WTC11 (cell line): ENCODE data around the gene GPR108. TPM values are rescaled to one million over a fixed set of nuclear protein-coding genes. Genes with fewer than 3 reads are reported as not detected.

Experiments used
- ATAC-seq: fragments of 200-7000 bp; cut with Tn5 transposase; 2 replicates; pipeline ENCODE4 v1.10.0; 2021; ENCODE audit warnings: mild to moderate bottlenecking, moderate library complexity
- CTCF ChIA-PET: fragments of 300-600 bp; sonication (Branson Sonifier 250); formaldehyde crosslinking; loops from one replicate; lab custom pipeline; 2021; ENCODE audit warnings: antibody characterized with exemption; lab: Charles Lee
- POLR2A ChIA-PET: fragments of 350-600 bp; sonication (Branson Sonifier 250); formaldehyde crosslinking; loops from one replicate; lab custom pipeline; 2021; ENCODE audit warnings: antibody characterized with exemption; lab: Charles Lee
- DNase-seq: peaks from one replicate; pipeline ENCODE4 v3.0.0; 2021; ENCODE audit warnings: low spot score
- H3K27ac Mint-ChIP-seq: 2 replicates; pipeline ENCODE4 v1.8.0; 2021; ENCODE audit warnings: mixed read lengths
- H3K27me3 Mint-ChIP-seq: 2 replicates; pipeline ENCODE4 v1.8.0; 2021; ENCODE audit warnings: low read depth, mild to moderate bottlenecking, moderate library complexity, mixed read lengths
- H3K36me3 Mint-ChIP-seq: 2 replicates; pipeline ENCODE4 v1.8.0; 2021; ENCODE audit warnings: mixed read lengths
- H3K4me1 Mint-ChIP-seq: 2 replicates; pipeline ENCODE4 v1.8.0; 2022; ENCODE audit warnings: mixed read lengths
- H3K4me3 Mint-ChIP-seq: 2 replicates; pipeline ENCODE4 v1.8.0; 2021; ENCODE audit warnings: mild to moderate bottlenecking, moderate library complexity, mixed read lengths
- H3K9me3 Mint-ChIP-seq: 2 replicates; pipeline ENCODE4 v1.8.0; 2021; ENCODE audit warnings: mixed read lengths
- ATF6 ChIP-seq: sonication (generic); formaldehyde crosslinking; IDR thresholded peaks from 2 replicates; pipeline ENCODE4 v1.8.1; 2023; ENCODE audit warnings: mild to moderate bottlenecking, missing genetic modification reagents
- E2F5 ChIP-seq: sonication (generic); formaldehyde crosslinking; IDR thresholded peaks from 2 replicates; pipeline ENCODE4 v1.8.1; 2022; ENCODE audit warnings: mild to moderate bottlenecking, moderate library complexity, missing genetic modification reagents
- GABPB1 ChIP-seq: sonication (generic); formaldehyde crosslinking; IDR thresholded peaks from 2 replicates; pipeline ENCODE4 v1.8.1; 2023; ENCODE audit warnings: mild to moderate bottlenecking, missing genetic modification reagents
- JAZF1 ChIP-seq: fragments of 250-450 bp; sonication (Bioruptor Pico); IDR thresholded peaks from 2 replicates; pipeline ENCODE4 v1.9.0; 2021; ENCODE audit warnings: moderate library complexity, mild to moderate bottlenecking, inconsistent platforms
- JUN ChIP-seq: sonication (generic); formaldehyde crosslinking; IDR thresholded peaks from 2 replicates; pipeline ENCODE4 v1.8.0; 2023; ENCODE audit warnings: mild to moderate bottlenecking, missing genetic modification reagents
- KAT7 ChIP-seq: sonication (generic); formaldehyde crosslinking; IDR thresholded peaks from 2 replicates; pipeline ENCODE4 v1.8.1; 2023; ENCODE audit warnings: missing genetic modification reagents, mild to moderate bottlenecking, borderline replicate concordance
- MYBL2 ChIP-seq: sonication (generic); formaldehyde crosslinking; IDR thresholded peaks from 2 replicates; pipeline ENCODE4 v1.8.1; 2023; ENCODE audit warnings: mild to moderate bottlenecking, moderate library complexity, missing genetic modification reagents
- SMAD3 ChIP-seq: sonication (generic); formaldehyde crosslinking; IDR thresholded peaks from 2 replicates; pipeline ENCODE4 v1.8.0; 2022; ENCODE audit warnings: missing genetic modification reagents, mild to moderate bottlenecking, borderline replicate concordance
- SP1 ChIP-seq: sonication (generic); formaldehyde crosslinking; conservative IDR thresholded peaks from 2 replicates; pipeline ENCODE4 v1.8.1; 2022; ENCODE audit warnings: missing genetic modification reagents
- STAT6 ChIP-seq: sonication (generic); formaldehyde crosslinking; conservative IDR thresholded peaks from 2 replicates; pipeline ENCODE4 v1.8.1; 2023; ENCODE audit warnings: mild to moderate bottlenecking, low read depth, missing genetic modification reagents, moderate library complexity
- TEAD1 ChIP-seq: sonication (generic); formaldehyde crosslinking; IDR thresholded peaks from 2 replicates; pipeline ENCODE4 v1.8.0; 2022; ENCODE audit warnings: mild to moderate bottlenecking, missing genetic modification reagents
- USF2 ChIP-seq: sonication (generic); formaldehyde crosslinking; IDR thresholded peaks from 2 replicates; pipeline ENCODE4 v1.8.1; 2023; ENCODE audit warnings: mild to moderate bottlenecking, missing genetic modification reagents, moderate library complexity
- ZNF121 ChIP-seq: sonication (generic); formaldehyde crosslinking; IDR thresholded peaks from 2 replicates; pipeline ENCODE4 v1.8.0; 2023; ENCODE audit warnings: missing genetic modification reagents
- ZNF263 ChIP-seq: sonication (generic); formaldehyde crosslinking; IDR thresholded peaks from 2 replicates; pipeline ENCODE4 v1.8.1; 2022; ENCODE audit warnings: low read depth, mild to moderate bottlenecking, moderate library complexity, missing genetic modification reagents
- ZNF416 ChIP-seq: fragments of 250-450 bp; sonication (Bioruptor Pico); IDR thresholded peaks from 2 replicates; pipeline ENCODE4 v1.9.0; 2021; ENCODE audit warnings: mild to moderate bottlenecking, inconsistent platforms
- total RNA-seq: library from RNA; stranded (reverse); gene quantifications from 3 replicates; pipeline ENCODE4 v1.2.3, GENCODE V29; 2021
- TF ChIP-seq, protein P1 (sequence below): sonication (generic); formaldehyde crosslinking; IDR thresholded peaks from 2 replicates; pipeline ENCODE4 v1.8.0; 2022; ENCODE audit warnings: mild to moderate bottlenecking, missing genetic modification reagents
- TF ChIP-seq, protein P2 (sequence below): sonication (generic); formaldehyde crosslinking; IDR thresholded peaks from 2 replicates; pipeline ENCODE4 v1.8.0; 2023; ENCODE audit warnings: missing genetic modification reagents, mild to moderate bottlenecking, borderline replicate concordance

The GPR108 gene
- total RNA-seq, 1 experiment from 2014 or later: 48.7 TPM

GRCh38 chr19:6721138-6721474 is 16.3 kb downstream of the GPR108 start (continued):
- TF ChIP-seq STAT6 (no peak), SP1 (CRISPR knock-in tag) (no peak), ZNF416 (no peak), TEAD1 (CRISPR knock-in tag) (no peak)

GRCh38 chr19:6720369-6721137 is 16.8 kb downstream of the GPR108 start, which contains the start of gene C3:
C3 (minus strand) TSS chr19:6720650; CDS start chr19:6720589, 61 bp downstream.
- ATAC-seq: no peak
- peaks cover 4% of the 10 kb centered on the region; the same call in 1 of the 2 replicates for H3K27me3 Mint-ChIP-seq
- no peak for DNase-seq
- peaks cover 16% of the 10 kb centered on the region for H3K4me1 Mint-ChIP-seq
- POLR2A ChIA-PET: no interaction called here
- H3K9me3 Mint-ChIP-seq: peaks cover 8% of the 10 kb centered on the region
- no peak within 1 kb of the TSS for H3K4me3 Mint-ChIP-seq
- CTCF ChIA-PET: interaction anchor here (1.1 kb wide), 2 partner anchors 9 to 13 kb away, joined by 3 to 4 read pairs; no protein-coding TSS in a partner anchor
- peak within 1 kb of the TSS; percentile 24; the same call in 1 of the 2 replicates for H3K27ac Mint-ChIP-seq
- H3K36me3 Mint-ChIP-seq: no peaks in the 10 kb centered on the region
- TF ChIP-seq, protein P1, sequence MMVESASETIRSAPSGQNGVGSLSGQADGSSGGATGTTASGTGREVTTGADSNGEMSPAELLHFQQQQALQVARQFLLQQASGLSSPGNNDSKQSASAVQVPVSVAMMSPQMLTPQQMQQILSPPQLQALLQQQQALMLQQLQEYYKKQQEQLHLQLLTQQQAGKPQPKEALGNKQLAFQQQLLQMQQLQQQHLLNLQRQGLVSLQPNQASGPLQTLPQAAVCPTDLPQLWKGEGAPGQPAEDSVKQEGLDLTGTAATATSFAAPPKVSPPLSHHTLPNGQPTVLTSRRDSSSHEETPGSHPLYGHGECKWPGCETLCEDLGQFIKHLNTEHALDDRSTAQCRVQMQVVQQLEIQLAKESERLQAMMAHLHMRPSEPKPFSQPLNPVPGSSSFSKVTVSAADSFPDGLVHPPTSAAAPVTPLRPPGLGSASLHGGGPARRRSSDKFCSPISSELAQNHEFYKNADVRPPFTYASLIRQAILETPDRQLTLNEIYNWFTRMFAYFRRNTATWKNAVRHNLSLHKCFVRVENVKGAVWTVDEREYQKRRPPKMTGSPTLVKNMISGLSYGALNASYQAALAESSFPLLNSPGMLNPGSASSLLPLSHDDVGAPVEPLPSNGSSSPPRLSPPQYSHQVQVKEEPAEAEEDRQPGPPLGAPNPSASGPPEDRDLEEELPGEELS (CRISPR knock-in tag): no peak
- no peak for TF ChIP-seq ZNF263
- no peak for TF ChIP-seq KAT7
- peak; percentile 72; the same call in 1 of the 2 replicates for TF ChIP-seq GABPB1 (CRISPR knock-in tag)

DNA sequence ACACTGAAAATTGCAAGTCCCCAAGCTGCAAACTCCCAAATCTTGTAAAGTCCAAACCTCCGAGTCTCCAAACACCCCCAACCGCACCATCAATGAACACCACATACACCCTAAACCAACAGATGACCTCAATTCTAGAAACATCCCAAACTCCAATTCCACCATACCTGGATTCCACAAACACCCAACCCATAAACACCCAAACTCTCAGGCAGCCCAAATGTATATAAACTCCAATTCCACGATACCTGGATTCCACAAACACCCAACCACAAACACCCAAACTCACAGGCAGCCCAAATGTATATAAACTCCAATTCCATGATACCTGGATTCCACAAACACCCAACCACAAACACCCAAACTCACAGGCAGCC is 17.4 kb downstream of the GPR108 start:
- DNase-seq: no peak
- POLR2A ChIA-PET: no interaction called here
- H3K36me3 Mint-ChIP-seq: no peaks in the 10 kb centered on the region
- no peak for TF ChIP-seq TEAD1 (CRISPR knock-in tag)
- TF ChIP-seq, all 79 proteins: peak for 0
- Mint-ChIP-seq H3K27me3 (peaks cover 4% of the 10 kb centered on the region; the same call in 1 of the 2 replicates), H3K27ac (no peak overlapping the region), H3K4me3 (no peak overlapping the region), H3K9me3 (peaks cover 8% of the 10 kb centered on the region), H3K4me1 (peaks cover 16% of the 10 kb centered on the region)
- CTCF ChIA-PET: interaction anchor here (1.1 kb wide), 2 partner anchors 9 to 13 kb away, joined by 3 to 4 read pairs; no protein-coding TSS in a partner anchor
- ATAC-seq: no peak

GRCh38 chr19:6719540-6719861 is 17.9 kb downstream of the GPR108 start:
- no peak for DNase-seq
- peaks cover 16% of the 10 kb centered on the region for H3K4me1 Mint-ChIP-seq
- ChIA-PET POLR2A (no interaction called here), CTCF (no interaction called here)
- ATAC-seq: no peak
- H3K27me3 Mint-ChIP-seq: peaks cover 4% of the 10 kb centered on the region; the same call in 1 of the 2 replicates
- H3K4me3 Mint-ChIP-seq: no peak overlapping the region
- H3K27ac Mint-ChIP-seq: no peak overlapping the region
- no peaks in the 10 kb centered on the region for H3K36me3 Mint-ChIP-seq
- H3K9me3 Mint-ChIP-seq: peaks cover 8% of the 10 kb centered on the region
- no peak for TF ChIP-seq TEAD1 (CRISPR knock-in tag)
- TF ChIP-seq JUN (CRISPR knock-in tag): no peak
- TF ChIP-seq, protein P2, sequence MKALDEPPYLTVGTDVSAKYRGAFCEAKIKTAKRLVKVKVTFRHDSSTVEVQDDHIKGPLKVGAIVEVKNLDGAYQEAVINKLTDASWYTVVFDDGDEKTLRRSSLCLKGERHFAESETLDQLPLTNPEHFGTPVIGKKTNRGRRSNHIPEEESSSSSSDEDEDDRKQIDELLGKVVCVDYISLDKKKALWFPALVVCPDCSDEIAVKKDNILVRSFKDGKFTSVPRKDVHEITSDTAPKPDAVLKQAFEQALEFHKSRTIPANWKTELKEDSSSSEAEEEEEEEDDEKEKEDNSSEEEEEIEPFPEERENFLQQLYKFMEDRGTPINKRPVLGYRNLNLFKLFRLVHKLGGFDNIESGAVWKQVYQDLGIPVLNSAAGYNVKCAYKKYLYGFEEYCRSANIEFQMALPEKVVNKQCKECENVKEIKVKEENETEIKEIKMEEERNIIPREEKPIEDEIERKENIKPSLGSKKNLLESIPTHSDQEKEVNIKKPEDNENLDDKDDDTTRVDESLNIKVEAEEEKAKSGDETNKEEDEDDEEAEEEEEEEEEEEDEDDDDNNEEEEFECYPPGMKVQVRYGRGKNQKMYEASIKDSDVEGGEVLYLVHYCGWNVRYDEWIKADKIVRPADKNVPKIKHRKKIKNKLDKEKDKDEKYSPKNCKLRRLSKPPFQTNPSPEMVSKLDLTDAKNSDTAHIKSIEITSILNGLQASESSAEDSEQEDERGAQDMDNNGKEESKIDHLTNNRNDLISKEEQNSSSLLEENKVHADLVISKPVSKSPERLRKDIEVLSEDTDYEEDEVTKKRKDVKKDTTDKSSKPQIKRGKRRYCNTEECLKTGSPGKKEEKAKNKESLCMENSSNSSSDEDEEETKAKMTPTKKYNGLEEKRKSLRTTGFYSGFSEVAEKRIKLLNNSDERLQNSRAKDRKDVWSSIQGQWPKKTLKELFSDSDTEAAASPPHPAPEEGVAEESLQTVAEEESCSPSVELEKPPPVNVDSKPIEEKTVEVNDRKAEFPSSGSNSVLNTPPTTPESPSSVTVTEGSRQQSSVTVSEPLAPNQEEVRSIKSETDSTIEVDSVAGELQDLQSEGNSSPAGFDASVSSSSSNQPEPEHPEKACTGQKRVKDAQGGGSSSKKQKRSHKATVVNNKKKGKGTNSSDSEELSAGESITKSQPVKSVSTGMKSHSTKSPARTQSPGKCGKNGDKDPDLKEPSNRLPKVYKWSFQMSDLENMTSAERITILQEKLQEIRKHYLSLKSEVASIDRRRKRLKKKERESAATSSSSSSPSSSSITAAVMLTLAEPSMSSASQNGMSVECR (CRISPR knock-in tag): no peak
- TF ChIP-seq MYBL2 (CRISPR knock-in tag): no peak
- no peak for TF ChIP-seq SMAD3
- TF ChIP-seq ATF6 (CRISPR knock-in tag): no peak
- no peak for TF ChIP-seq E2F5 (CRISPR knock-in tag)
- no peak for TF ChIP-seq USF2 (CRISPR knock-in tag)
- no peak for TF ChIP-seq ZNF121 (CRISPR knock-in tag)
- TF ChIP-seq JAZF1 (CRISPR knock-in tag): no peak
